GM21528 (cell line): Measurements from ENCODE around the gene ABCA2.

ENCODE experiments used
- ATAC-seq: cut with Tn5 transposase; IDR thresholded peaks from one replicate; pipeline ENCODE4 v1.9.1; 2021; ENCODE audit warnings: mild to moderate bottlenecking, moderate library complexity; ENCODE audit not compliant: unreplicated experiment, low FRiP score

Gene ABCA2, protein sequence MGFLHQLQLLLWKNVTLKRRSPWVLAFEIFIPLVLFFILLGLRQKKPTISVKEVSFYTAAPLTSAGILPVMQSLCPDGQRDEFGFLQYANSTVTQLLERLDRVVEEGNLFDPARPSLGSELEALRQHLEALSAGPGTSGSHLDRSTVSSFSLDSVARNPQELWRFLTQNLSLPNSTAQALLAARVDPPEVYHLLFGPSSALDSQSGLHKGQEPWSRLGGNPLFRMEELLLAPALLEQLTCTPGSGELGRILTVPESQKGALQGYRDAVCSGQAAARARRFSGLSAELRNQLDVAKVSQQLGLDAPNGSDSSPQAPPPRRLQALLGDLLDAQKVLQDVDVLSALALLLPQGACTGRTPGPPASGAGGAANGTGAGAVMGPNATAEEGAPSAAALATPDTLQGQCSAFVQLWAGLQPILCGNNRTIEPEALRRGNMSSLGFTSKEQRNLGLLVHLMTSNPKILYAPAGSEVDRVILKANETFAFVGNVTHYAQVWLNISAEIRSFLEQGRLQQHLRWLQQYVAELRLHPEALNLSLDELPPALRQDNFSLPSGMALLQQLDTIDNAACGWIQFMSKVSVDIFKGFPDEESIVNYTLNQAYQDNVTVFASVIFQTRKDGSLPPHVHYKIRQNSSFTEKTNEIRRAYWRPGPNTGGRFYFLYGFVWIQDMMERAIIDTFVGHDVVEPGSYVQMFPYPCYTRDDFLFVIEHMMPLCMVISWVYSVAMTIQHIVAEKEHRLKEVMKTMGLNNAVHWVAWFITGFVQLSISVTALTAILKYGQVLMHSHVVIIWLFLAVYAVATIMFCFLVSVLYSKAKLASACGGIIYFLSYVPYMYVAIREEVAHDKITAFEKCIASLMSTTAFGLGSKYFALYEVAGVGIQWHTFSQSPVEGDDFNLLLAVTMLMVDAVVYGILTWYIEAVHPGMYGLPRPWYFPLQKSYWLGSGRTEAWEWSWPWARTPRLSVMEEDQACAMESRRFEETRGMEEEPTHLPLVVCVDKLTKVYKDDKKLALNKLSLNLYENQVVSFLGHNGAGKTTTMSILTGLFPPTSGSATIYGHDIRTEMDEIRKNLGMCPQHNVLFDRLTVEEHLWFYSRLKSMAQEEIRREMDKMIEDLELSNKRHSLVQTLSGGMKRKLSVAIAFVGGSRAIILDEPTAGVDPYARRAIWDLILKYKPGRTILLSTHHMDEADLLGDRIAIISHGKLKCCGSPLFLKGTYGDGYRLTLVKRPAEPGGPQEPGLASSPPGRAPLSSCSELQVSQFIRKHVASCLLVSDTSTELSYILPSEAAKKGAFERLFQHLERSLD (N-terminal part only)

DNA sequence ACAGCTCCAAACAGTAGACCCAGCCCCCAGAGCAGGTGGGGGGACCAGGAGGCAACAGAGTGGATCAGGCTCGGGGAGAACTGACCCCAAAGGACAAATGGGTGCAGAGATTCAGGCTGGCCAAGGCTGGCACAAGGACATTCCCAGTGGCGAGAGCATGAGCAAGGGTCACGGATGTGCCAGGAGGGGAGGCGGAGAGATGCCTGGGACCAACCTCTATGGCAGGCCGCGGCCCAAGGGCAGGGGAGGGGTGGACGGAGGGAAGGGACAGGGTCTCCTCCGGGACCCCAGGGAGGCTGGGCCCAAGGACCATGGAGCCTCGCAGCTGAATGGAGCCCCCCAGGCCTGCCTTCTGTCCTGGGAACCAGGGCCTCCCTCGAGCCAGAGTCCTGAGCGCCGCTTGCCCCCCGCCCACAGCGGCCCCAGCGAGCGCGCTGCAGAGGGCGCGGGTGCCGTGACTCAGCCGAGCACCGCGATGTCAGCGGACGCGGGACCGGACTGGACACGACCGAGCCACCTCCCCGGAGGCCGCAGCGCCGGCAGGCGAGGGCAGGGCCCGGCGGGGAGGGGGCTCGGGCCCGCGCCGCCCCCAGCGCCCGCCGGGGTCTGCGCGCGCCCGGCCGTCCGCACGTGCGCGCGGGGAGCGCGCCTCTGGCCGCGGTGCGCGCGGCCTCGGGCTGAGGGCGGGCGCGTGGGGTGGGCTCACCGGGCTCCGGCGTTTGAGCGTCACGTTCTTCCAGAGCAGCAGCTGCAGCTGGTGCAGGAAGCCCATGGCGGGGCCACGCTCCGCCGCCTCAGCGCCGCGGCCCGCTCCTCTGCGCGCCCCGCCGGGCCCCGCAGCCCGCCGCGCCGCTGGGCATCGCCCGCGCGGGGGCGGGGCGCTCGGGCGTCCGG is at the start of gene ABCA2:
Gene ABCA2, minus strand, starts transcription at position 869 of the 894 bp plus-strand sequence. Its CDS starts 97 bp downstream, at position 772.
- no peak for ATAC-seq

DNA sequence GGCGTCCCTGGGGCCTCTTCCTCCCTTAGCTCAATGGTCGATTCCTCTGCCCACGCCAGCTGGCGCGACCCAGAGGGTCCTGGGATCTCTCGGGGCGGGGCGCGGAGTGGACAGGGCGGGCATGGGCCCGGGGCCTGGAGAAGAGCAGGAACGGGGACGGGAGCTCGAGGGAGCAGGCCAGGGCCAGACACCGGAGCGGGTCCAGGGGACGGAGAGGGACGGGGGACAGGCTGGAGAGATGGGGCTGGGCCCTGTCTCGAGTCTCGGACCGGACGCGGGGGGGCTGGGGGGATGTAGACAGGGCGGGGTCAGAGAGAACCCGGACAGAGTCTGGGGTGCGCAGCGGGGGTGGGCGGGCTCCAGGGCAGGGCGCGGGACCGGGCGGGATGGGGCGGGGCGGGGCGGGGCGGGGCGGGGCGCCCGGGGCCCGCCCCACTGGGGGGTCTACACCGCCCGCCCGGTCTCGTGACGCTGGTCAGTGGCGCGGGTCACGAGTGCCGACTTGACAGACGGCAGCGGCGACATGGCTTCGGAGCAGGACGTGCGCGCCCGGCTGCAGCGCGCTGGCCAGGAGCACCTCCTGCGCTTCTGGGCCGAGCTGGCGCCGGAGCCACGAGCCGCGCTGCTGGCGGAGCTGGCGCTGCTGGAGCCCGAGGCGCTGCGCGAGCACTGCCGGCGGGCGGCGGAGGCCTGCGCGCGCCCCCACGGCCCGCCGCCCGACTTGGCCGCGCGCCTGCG is 49.1 kb upstream of the ABCA2 start, which contains the start of gene UAP1L1:
Gene UAP1L1, plus strand, starts transcription at position 508 of the 738 bp plus-strand sequence. Its CDS starts 16 bp downstream, at position 524.
- ATAC-seq, result no peak

DNA sequence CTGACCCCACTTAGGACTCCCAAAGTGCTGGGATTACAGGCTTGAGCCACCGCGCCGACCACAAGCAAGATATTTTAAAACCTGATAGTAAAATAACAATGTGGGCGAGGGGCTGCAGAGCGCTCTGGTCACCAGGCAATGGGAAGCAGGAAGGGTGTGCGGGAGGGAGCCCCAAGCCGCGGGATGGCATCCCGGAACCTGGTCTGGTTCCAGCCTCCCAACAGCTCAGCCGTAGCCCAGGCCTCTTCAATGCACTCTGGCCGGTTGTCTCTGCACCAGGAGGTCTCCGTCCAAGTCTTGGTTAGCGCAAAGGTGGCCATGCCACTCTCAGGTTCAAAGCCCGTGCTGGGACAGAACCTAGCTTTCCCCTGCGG is 48.6 kb upstream of the ABCA2 start:
- ATAC-seq, result no peak

DNA sequence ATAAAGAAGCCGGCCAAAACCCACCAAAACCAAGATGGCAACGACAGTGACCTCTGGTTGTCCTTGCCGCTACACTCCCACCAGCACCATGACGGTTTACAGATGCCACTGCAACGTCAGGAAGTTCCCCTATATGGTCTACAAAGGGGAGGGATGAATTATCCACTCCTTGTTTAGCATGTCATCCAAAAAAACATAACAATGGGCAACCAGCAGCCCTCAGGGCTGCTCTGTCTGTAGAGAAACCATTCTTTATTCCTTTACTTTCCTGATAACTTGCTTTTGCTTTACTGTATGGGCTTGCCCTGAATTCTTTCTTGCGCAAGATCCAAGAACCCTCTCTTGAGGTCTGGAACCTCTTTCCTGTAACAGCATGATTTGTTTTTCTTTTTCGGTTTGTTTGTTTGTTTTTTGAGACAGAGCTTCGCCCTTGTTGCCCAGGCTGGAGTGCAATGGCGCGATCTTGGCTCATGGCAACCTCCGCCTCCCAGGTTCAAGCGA is 47.3 kb upstream of the ABCA2 start:
- no peak for ATAC-seq

DNA sequence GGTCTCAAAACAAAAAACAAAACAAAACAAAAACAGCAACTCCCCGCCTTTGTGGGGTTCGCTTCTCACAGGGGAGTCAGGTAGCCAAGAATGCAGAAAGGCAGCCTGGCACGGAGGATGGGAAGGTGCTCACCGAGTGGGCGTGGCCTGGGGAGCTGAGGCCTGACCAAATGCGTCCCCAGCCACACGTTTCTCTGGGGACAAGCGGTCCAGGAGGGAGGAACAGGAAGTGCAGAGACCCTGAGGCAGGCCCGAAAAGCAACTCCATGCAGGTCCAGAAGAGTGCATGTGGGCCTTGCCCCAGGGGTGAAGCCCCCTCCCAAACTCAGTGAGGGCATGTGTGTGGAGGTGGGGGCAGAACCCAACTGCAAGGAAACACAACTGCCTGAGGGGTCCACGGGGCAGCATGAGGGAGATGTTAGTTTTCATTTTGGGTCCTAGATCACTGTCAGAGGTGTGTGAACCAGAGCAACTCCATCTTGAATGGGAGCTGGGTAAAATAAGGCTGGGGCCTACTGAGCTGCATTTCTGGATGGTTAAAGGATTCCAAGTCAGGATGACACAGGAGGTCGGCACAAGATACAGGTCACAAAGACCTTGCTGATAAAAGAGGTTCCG is 46.7 kb upstream of the ABCA2 start:
- no peak for ATAC-seq

DNA sequence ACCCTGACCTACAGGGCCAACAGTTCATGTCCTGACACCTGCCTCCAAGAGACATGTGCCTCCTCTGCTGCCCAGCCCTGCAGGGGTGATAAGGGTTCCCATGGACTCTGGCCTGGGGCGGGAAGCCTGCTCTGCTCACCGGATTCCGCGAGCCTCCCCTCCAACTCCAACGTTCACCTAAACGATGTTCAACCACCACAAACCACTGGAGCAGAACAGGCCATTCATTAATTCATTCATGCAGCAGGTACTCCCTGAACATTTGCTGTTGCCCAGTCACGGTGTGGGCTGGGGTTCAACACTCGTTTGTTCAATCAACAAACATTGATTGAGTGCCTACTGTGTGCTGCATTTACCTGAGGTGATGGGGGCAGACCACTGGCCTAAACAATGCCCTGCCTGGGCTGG is 46.0 kb upstream of the ABCA2 start:
- no peak for ATAC-seq

DNA sequence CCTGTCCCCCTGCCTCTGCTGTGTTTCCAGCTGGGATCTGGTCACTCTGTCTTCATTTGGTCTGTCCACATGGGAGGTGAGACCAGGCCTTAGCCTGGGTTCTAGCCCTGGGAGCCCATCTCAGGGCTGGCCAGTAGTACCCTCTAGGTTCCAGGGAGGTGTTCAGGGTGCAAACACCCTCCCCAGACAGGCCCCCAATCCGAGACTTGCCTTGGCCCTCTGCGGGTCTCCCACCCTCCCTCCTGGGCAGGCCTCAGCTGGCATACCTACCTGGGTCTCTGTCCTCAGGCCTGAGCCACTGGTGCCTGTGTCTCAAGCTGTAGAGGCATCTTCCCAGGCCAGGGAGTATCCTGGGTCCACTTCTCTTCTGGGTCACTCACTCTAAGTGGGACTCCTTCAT is 43.2 kb upstream of the ABCA2 start:
- ATAC-seq, result no peak

DNA sequence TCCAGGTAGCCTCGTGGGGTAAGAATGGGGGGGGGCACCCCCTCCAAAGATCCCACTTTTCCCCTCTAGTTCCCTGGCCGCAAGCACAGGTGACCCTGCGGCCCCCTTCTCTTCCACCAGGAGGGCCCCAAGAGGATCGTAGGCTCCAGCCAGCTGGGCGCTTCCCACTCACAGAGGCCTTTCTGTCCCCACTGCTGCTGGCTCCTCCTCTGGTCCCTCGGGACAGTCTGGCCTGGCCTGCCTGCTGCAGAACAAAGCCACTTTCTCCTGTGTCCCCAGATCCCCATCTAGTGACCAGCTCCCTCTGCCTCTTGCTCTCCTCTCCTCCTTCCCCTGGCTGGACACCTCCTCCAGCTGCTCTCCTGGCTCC is 42.9 kb upstream of the ABCA2 start:
- ATAC-seq, result no peak

DNA sequence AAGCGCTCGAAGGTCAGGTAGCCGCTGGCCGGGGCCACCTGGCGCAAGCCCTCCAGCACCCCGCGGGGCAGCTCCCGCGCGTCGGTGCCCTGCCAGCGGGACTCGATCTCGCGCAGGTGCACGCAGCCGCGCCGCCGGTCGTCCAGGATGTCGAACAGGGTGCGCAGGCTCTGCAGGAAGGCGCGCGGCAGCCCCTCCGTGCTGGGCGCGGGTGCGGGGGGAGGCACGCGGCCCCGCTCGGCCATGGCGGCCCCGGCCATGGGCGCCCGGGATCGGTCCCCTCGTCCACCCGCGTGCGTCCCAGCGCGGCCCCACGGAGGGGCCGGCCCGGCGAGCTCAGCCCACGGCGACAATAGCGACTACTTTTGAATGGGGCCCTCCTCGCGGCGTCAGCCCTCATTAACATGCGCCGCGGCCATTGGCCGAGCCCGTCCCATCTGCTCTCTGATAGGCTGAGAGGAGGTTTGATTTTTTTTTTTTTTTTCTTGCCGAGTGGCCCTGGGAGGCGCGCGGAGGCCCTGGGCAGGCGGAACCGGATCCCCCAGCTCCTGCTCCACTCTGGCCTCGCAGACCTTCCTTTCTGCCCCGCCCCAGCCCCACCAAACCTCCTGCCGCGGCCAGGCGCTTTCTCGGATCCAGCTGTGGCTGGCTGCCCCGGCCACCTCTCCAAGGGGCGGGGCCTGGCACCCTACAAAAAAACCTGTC is 42.3 kb upstream of the ABCA2 start, which contains the start of gene SAPCD2:
Gene SAPCD2, minus strand, starts transcription at position 357 of the 705 bp plus-strand sequence. Its CDS starts 97 bp downstream, at position 260.
- peak; percentile 64 for ATAC-seq

DNA sequence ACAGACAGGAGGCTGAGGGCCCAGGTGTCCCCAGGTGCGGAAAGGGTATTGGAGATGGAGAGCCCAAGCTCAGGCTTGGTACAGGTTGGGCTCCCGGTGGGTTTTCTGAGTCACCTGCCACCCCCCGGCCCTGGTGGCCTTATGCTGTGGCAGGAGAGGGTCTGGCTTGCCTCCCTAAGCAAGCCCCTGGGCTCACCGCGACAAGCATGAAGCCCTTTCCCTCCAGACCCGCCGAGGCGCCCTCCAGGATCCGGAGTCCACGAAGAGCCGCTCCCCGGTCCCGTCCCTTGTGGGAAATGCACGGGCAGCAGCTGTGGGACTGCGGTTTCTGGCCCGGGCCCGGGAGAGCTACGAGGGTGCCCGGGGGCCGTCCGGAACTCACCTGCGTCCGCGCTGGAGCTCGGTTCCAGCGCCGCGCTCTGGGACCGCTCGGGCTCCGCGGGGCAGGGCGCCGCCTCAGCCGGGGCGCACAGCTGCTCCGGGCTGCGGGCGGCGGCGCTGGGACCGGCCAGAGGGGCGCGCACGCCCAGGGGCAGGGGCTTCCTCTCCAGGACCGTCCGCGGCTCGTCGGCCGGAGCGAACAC is 41.6 kb upstream of the ABCA2 start:
- ATAC-seq, result no peak

DNA sequence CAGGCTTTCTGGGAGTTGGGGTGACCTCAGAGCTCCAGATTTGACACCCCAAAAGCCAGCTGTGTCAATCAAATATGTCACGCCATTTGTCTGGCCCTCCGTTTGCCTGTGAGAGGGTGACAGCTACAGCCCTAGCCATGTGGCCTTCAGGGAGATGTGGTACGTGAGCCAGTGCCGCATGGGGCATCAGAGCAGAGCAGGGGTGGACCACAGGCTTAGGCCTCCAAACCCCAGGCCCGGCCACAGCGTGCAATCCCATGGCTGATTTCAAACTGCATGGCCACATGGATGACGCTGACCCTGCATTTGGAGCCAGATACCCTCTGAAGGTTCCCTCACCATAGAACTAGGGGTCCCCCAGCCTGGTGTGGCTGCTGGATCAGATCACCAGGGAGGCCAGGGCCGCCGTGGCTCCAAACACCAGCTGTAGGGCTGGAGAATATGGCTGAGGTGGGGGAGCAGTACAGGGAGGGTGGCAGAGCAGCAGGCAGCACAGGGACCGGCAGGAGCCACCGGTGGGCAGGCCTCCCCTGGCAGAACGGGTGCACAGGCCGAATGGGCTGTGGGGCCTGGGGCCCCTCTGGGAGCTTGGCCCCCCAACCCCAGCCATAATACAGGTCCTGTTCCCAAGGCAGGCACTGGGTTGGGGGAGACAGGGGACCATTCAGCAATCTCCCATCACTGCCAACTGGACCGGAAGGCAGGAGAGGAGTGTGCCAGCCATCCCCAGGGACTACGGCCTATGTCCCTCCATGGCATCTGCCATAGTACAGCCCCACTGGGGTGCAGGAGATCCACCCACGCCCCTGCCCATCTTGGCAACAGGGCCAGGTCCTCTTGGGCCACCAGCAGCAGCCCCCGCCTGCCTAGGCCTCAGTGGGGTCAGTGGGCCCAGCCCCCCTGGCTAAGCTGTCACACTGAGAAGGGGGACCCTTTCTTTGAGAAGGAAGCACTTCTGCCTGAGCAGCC is 40.8 kb upstream of the ABCA2 start:
- ATAC-seq, result no peak

DNA sequence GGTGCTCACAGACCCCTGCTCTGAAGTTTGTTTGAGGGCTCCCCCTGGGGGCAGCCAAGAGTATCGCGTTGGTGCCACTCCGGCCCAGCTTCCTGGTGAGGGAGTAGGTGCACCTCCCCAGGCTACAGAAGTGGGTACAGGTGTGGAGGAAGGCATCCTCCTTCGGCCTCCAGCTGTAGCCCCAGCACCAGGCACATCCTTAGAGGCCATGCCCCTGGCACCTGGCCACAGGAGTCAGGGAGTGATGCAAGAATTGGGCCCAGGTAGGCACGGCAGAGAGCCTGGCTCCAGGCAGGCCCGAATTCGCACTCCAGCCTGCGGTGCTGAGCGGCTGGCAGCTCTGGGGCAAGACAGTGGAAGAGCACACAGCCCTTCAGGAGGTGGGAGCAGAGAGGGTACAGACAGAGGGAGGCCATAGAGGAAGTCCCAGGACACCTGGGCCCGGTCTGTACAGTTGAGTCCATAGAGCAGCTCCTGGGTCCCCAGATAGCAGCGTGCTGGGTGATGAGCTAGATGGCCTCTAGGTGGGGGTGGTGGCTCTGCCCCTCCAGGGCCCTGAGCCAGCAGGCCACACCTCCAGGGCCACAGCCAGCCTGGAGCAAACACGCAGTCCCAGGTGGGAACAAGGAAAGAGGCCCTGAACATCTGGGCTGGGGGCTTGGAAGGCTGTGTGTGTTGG is 40.0 kb upstream of the ABCA2 start:
- peak; percentile 42 for ATAC-seq

DNA sequence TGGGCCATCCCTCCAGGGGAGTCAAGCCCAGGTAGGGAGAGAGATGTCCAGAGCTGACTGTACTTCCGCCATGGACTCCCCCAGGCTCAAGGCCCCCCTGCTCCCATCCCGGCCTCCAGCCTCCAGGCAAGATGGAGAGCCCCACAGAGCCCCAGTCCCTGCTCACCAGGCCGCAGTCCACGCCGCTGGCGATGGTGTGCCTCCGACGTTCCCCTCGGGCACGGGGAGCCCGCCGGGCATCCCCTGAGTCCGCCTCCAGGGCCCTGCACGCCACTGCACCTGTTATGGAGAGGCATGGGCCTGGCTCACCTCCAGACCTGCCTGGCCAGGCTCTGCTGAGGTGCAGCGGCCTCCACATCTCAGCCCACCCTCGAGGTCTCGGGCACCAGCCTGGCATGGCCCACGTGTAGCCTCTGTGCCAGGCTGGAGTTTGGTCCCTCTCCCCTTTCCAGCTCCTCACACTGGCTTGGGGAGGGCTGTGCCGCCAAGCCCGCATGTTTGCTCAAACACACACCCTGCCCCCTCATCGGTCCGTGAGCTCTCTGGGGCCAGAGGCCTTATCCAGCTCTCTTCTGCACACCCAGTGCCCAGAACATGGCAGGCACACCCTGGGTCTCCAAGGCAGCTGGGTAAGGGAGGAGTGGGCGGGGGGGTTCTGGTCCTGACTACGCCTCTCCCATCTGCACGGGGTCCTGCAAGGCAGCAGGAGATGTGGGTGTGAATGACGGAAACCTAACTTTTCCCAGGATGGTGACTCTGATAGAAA is 38.2 kb upstream of the ABCA2 start:
- no peak for ATAC-seq

DNA sequence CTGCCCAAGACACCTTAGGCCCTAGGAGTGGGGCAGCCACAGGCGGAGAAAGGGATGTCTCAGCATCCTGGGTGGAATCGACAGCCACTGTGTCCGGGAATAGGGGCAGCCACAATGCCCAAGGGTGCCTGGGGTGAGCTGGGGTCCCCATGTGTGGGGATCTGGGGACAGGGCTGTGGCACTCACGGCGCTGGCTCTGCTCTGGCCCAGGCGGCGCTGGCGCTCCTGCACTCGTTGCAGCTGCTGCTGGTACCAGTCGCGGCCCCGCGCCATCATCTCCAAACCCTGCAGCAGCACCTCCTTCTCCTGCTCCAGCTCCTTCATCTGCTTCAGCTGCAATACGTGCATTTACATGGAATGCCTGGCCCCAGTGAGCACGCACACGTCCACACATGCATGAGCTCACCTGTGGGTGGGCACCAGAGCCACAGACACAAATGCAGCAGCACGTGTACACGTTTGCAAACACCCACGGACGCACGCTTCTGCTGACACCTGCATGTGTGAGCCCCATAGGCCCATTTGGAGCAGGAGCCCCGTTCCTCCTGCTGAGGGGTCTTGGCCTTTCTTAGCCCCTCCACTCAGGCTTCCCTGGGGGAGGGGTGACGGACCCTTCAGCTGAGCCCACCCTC is 37.4 kb upstream of the ABCA2 start:
- no peak for ATAC-seq

DNA sequence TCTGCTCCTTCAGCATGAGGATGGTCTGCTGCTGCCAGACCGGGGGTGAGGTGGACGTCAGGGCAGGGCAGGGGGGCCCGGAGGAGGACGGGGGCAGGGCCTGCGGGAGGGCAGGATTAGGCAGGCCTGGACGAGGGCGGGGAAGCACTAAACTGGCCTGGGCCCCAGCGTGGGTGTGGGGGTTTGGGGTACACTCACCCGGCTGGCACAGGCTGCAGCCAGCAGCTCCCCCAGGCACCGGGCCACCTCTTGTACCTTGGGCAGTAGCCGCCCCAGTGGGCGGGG is 36.8 kb upstream of the ABCA2 start:
- ATAC-seq, result no peak
